Mesangial cell (primary cell): ENCODE results near the gene ATR. TPM values are rescaled to one million over a fixed set of nuclear protein-coding genes. Genes with fewer than 3 reads are reported as not detected.

ENCODE experiments used
- total RNA-seq: library from RNA; depleted of rRNA; stranded (reverse); fragments of >200 nt; gene quantifications from 2 replicates; pipeline ENCODE4 v1.2.3, GENCODE V29; 2015

The ATR gene
- total RNA-seq = 10.9 and 14.8 TPM in 2 replicates

DNA sequence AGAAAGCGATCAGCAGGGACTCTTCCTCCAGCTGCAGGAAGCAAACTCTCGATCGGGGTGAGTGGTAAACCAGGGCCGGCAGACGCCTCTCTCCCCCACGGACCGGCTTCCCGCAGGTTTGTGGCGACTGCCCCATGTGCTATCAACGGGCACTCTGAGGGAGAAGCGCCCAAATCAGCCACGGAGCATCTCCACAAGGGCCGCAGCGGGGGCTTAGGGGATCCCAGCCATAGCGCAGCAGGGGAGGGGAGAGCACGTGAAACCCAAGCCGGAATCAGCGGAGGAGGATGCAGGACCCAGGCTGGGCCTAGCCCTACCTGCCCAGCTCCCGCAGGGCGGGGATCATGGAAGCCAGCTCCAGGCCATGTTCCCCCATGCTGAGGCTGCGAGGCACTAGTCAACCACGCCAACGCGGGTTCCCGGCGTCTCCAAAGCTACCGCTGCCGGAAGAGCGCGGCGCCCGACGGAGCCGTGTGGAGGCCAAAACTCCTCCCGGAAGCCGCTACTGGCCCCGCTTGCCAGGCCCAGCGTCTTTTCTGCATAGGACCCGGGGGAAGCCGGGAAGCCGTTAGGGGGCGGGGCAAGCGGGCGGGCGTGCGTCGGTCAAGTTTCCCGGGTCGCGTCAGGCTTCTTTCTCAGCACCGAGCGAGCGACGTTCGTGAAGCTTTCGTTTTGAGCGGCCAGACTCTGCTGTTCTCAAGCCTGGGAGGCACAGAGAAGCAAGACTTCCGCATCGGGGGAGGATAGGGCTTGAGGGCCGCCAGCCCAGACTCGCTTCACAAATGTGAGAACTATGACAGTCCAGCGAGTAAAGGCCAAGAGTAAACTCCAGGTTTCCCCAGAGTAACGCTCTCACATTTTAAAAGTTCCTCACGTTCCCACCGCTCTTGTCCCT, at the start of gene ATR:
TSS of gene ATR (minus strand) at position 405 of the 895 bp plus-strand sequence. CDS start at position 376, 29 bp downstream.

DNA sequence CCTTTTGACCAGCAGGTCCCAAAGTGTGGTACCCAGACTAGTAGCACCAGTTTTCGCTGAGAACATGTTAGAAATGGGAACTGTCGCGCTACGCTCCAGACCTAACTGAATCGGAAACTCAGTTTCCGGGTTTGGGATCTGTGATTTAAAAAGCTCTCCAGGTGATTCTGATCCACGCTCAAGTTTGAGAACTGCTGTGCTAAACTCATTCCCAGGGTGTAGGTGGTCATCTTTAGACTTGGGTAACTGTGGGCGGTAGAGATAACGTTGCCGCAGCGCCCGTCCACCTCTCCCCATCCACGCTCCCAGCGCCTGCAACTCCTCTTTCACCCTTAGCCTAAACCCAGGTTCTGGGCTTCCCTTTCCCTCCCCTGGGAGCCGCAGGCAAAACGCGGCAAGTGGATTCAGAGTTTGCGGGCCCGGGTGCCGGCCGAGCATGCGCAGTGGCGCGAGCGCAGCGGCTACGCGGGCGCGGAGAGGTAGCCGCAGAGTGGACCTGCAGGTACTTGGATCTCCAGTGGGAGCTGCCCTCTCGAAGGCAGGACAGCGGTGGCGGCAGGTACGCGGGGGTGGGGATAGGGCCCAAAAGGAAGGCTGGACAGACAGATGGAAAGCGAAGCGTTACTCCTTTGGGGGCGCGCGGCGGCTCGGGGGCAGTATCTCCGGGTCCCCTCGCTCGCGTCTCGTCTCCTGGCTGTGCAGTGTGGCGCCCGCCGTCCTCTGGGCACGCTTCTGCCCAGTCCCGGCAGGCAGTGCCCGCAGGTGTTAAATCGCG, 17.6 kb upstream of the ATR start, which contains the start of gene PLS1:
TSS of gene PLS1 (plus strand) at position 443 of the 775 bp plus-strand sequence. CDS start 67,845 bp downstream, outside the sequence.

DNA sequence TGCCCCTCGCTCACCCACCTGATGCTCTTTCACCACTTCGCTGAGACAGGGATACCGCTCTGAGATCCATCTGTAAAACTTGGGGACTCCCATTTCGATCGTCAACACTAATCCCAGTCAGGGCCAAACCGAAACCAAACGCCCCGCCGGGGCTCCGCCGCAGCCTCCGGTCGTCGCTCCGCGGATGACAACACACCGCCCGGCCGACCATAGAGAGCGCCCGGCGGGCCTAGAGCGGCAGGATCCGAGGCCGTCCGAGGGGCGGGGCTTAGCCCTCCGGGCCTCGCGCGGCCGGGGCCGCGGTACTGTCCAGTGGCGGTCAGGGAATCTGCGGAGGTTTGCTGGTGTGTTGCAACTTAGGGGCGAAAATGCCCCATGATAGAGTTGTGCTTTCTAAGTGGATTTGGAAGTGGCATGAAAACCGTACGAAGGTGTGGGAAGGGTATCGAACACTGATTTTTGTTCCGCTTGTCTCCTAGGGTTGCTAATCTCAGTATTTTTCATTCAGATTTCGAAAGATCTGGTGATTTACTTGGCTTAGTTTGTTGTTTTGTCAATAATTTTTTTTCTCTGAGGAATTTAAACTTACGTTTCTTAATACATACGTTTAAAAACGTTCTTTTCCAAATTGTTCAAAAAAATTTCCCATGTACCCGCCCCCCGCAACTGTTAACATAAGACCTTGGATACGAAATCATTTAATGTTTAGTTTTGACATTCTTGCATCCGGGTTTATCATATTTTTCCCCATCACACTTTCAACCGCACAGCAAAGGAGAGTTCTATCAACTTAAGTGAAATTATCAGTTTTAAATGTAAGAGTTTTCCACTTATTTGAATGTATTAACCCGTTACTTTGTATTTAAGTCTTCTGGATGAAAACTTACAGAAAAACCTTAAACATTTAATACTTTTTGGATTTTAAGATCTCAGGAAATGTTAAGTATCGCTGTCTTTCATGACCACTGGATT, 130.4 kb downstream of the ATR start, which contains the start of gene XRN1:
TSS of gene XRN1 (minus strand) at position 186 of the 972 bp plus-strand sequence. CDS start at position 93, 93 bp downstream.

Other genes starting within 250 kb of the ATR start
- gene XRN1, start 130.7 kb downstream of the ATR start, total RNA-seq = 9.1 and 11.0 TPM in 2 replicates
- 10.4 and 10.8 TPM in 2 replicates for gene PLS1, start 17.7 kb upstream of the ATR start, total RNA-seq
- 9.6 and 20.7 TPM in 2 replicates for gene TRPC1, start 145.3 kb upstream of the ATR start, total RNA-seq